ENCODE measurements around the gene HHAT.

GRCh38 chr1:210487021-210487420, 158.3 kb downstream of the HHAT start:
- TF ChIP-seq, protein P1, sequence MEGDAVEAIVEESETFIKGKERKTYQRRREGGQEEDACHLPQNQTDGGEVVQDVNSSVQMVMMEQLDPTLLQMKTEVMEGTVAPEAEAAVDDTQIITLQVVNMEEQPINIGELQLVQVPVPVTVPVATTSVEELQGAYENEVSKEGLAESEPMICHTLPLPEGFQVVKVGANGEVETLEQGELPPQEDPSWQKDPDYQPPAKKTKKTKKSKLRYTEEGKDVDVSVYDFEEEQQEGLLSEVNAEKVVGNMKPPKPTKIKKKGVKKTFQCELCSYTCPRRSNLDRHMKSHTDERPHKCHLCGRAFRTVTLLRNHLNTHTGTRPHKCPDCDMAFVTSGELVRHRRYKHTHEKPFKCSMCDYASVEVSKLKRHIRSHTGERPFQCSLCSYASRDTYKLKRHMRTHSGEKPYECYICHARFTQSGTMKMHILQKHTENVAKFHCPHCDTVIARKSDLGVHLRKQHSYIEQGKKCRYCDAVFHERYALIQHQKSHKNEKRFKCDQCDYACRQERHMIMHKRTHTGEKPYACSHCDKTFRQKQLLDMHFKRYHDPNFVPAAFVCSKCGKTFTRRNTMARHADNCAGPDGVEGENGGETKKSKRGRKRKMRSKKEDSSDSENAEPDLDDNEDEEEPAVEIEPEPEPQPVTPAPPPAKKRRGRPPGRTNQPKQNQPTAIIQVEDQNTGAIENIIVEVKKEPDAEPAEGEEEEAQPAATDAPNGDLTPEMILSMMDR (IDR thresholded peaks at IDR 0.05), result no peak
- TF ChIP-seq POLR2A (IDR thresholded peaks at IDR 0.05), result no peak
- no peak for TF ChIP-seq POLR2AphosphoS5 (IDR thresholded peaks at IDR 0.05)
